Stimulated activated naive B cell treated with anti-CD40 and anti-IgM and Interleukin-4, amounts not matched to agents 10 μg/mL and 1 μg/mL and 100 μg/mL, for 72 hours (primary cell): ENCODE data around the gene FBH1.

Experiments
- ATAC-seq, 2 donors: fragments of 150-1000 bp; cut with Tn5 transposase; replicated peaks; 2 replicates each; pipeline ENCODE4 v1.10.0; 2021; ENCODE audit warnings: moderate library complexity in 1 of 2
- DNase-seq: peaks from one replicate; pipeline ENCODE4 v3.0.0; 2021
- H3K27ac Mint-ChIP-seq: one replicate; pipeline ENCODE4 v1.8.0; 2022; ENCODE audit warnings: mild to moderate bottlenecking, mixed read lengths
- H3K27me3 Mint-ChIP-seq, 2 donors: one replicate each; pipeline ENCODE4 v1.8.0; 2022; ENCODE audit warnings: mixed read lengths in 2 of 2
- H3K36me3 Mint-ChIP-seq, 2 donors: one replicate each; pipeline ENCODE4 v1.8.0; 2022; ENCODE audit warnings: mixed read lengths in 2 of 2, mild to moderate bottlenecking in 1 of 2
- H3K4me1 Mint-ChIP-seq, 2 donors: one replicate each; pipeline ENCODE4 v1.8.0; 2022; ENCODE audit warnings: mixed read lengths in 2 of 2, mild to moderate bottlenecking in 1 of 2
- H3K4me3 Mint-ChIP-seq, 2 donors: one replicate each; pipeline ENCODE4 v1.8.0; 2022; ENCODE audit warnings: mild to moderate bottlenecking in 2 of 2, mixed read lengths in 2 of 2, moderate library complexity in 1 of 2
- H3K9me3 Mint-ChIP-seq, 2 donors: one replicate each; pipeline ENCODE4 v1.8.0; 2022; ENCODE audit warnings: mixed read lengths in 2 of 2, mild to moderate bottlenecking in 1 of 2

The FBH1 gene

DNA sequence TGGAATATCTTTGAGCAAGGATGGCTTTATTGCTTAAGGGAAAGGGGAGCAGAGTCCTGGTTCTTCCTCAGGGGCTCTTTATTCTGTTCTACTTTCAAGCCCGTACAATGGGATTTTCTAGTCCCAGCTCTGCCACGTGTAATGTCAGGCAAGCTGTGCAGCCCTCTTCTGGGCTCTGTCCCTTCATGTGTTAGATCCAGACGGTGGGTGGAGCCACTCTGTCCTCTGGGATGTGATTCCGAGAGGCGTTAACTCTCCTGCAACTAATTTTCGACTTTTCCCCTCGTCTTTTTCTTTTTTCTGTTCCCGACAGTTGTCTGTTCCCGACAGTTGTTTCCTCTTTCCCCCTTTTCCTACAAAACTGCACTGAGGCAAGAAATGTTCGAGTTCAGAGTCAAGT lies 34.8 kb downstream of the FBH1 start:
- Mint-ChIP-seq H3K27ac (no peak overlapping the region), H3K36me3 (peaks cover 48 to 71% of the 10 kb centered on the region in 2 donors), H3K4me3 (no peak overlapping the region), H3K9me3 (no peaks in the 10 kb centered on the region), H3K4me1 (peaks cover 0 to 7% of the 10 kb centered on the region in 2 donors), H3K27me3 (no peaks in the 10 kb centered on the region)
- DNase-seq (no peak), ATAC-seq (no peak)

DNA sequence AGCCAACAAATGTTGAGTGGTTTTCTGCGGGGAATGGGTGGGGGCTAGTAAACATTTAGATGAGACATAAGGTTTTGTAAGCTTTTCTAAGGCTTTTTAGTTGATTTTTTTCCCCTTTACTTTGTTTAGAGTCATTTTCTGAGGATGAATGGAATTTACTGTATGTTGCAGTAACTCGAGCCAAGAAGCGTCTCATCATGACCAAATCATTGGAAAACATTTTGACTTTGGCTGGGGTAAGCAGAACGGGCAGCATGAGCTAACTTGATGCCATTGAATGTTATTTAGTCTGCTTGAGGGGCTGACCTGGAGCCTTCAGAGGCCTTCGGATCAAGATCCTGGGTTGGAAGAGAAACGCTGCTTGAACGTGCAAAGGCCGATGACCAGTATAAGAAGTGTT lies 37.3 kb downstream of the FBH1 start:
- Mint-ChIP-seq H3K9me3 (no peaks in the 10 kb centered on the region), H3K27ac (peak overlapping the region; percentile 56), H3K36me3 (peaks cover 46 to 75% of the 10 kb centered on the region in 2 donors), H3K27me3 (no peaks in the 10 kb centered on the region), H3K4me3 (no peak overlapping the region), H3K4me1 (peaks cover 0 to 3% of the 10 kb centered on the region in 2 donors)
- no peak for ATAC-seq
- no peak for DNase-seq

DNA sequence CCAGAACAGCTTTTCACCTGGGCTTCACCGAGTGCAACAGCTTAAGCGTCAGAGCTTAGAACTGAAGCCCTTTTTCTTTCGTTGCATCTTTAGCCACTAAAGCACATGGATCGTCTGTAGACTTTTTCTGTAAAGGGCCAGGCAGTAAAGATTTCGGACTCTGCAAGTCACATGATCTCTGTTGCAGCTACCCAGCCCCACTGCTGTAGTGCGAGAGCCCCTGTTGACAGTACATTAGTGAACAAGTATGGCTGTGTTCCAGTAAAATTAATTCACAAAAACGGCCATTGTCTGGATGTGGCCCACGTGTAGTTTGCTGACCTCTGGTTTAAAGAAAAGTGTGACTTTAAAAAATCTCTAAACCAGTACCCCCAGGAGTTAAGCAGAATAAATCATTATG lies 39.4 kb downstream of the FBH1 start:
- DNase-seq (no peak), ATAC-seq (no peak)
- no peaks in the 10 kb centered on the region for H3K9me3 Mint-ChIP-seq
- peaks cover 40 to 69% of the 10 kb centered on the region in 2 donors for H3K36me3 Mint-ChIP-seq
- no peaks in the 10 kb centered on the region for H3K27me3 Mint-ChIP-seq
- H3K4me3 Mint-ChIP-seq, result no peak overlapping the region
- peaks cover 0 to 3% of the 10 kb centered on the region in 2 donors for H3K4me1 Mint-ChIP-seq
- no peak overlapping the region for H3K27ac Mint-ChIP-seq

DNA sequence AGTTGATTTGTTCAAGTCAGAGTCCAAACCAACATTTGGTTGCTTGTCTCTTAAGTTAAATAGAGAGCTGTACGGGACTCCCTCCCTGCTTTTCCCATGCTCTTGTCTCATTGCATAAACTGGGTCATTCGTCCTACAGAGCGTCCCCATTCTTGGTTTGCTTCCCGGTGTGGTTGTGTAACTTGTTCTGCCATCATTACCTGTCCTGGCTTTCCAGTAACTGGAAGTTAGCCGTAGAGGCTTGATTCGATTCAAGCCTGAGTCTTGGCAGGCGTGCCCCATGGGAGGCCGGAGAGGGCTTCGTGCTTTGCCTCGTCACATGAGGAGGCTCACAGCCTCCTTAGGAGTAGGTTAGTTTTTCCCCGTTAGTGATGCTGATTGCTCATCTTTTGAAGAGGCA lies 40.2 kb downstream of the FBH1 start:
- DNase-seq, result no peak
- Mint-ChIP-seq H3K4me1 (peaks cover 0 to 3% of the 10 kb centered on the region in 2 donors), H3K27me3 (no peaks in the 10 kb centered on the region), H3K27ac (no peak overlapping the region), H3K36me3 (peaks cover 35 to 62% of the 10 kb centered on the region in 2 donors), H3K9me3 (no peaks in the 10 kb centered on the region), H3K4me3 (no peak overlapping the region)
- ATAC-seq, result no peak

DNA sequence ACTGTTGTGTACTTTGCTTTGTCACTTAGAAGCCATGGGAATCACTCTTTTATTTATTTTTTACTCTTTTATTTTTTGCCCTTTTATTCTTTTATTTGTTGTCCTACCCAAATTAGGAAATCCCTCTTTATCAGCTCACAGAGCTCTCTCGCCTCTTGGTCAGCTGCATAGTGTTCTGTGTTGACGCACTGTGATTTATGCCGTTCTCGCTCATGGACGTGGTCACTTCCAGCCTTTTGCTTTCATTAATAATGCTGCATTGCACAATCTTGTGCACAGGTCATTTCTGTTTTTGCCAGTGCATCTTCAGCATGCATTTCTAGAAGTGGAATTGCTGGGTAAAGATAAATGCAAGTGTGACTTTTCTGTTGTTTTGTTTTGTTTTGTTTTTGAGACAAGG lies 42.3 kb downstream of the FBH1 start:
- Mint-ChIP-seq H3K27me3 (no peaks in the 10 kb centered on the region), H3K4me3 (no peak overlapping the region), H3K9me3 (no peaks in the 10 kb centered on the region), H3K36me3 (peaks cover 36 to 69% of the 10 kb centered on the region in 2 donors), H3K27ac (no peak overlapping the region), H3K4me1 (peaks cover 0 to 3% of the 10 kb centered on the region in 2 donors)
- ATAC-seq (no peak), DNase-seq (no peak)

DNA sequence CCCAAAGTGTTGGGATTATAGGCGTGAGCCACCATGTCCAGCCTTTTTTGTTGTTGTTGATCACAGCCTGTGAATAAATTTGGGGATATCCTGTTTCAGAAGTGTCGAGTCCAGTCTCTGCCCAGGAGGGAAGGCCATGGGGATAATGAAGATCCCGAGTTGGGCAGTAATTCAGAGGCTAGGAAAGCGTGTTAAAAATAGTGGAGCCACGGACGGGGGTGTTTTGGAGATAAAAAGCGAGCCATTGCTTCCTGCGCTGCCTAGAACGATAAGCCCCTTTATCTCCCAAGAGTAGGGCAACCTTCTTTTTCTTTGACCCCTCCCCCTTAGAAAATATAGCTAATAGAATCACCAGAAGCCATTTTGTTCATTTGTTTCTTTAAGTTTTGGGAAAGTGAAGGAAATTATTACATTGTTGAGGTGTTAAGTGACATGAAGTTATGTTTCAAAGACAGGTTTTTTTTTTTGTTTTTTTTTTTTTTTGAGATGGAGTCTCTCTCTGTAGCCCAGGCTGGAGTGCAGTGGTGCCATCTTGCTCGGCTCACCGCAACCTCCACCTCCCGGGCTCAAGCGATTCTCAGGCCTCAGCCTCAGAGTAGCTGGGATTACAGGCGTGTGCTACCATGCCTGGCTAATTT lies 44.0 kb downstream of the FBH1 start:
- H3K36me3 Mint-ChIP-seq, result peaks cover 41 to 71% of the 10 kb centered on the region in 2 donors
- peak overlapping the region; percentile 59 for H3K27ac Mint-ChIP-seq
- no peak for ATAC-seq
- no peaks in the 10 kb centered on the region for H3K27me3 Mint-ChIP-seq
- DNase-seq, result no peak
- H3K4me1 Mint-ChIP-seq, result peaks cover 0 to under 1% of the 10 kb centered on the region in 2 donors
- no peaks in the 10 kb centered on the region for H3K9me3 Mint-ChIP-seq
- H3K4me3 Mint-ChIP-seq, result no peak overlapping the region

DNA sequence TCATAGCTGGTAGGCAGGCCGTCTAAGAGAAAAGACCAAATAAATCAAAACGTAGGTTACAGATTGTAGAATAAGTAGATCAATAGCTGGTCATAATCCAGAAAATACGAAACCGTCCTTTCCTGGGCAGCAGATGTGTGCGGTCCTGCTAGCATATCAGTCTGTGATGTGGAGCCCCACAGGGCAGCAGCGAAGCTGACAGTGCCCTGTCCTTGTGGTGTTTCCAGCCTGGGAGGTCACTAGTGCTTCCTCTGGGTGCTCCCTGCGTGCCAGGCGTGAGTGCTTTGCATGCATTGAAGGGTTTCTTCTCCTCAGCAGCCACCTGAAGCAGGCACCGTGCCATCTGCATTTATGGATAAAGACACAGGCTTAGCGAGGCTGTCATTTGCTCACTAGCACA lies 45.6 kb downstream of the FBH1 start:
- DNase-seq (no peak), ATAC-seq (no peak)
- H3K36me3 Mint-ChIP-seq, result peaks cover 36 to 61% of the 10 kb centered on the region in 2 donors
- no peak overlapping the region for H3K4me3 Mint-ChIP-seq
- no peak overlapping the region for H3K27ac Mint-ChIP-seq
- H3K4me1 Mint-ChIP-seq, result no peaks in the 10 kb centered on the region
- no peaks in the 10 kb centered on the region for H3K27me3 Mint-ChIP-seq
- no peaks in the 10 kb centered on the region for H3K9me3 Mint-ChIP-seq

DNA sequence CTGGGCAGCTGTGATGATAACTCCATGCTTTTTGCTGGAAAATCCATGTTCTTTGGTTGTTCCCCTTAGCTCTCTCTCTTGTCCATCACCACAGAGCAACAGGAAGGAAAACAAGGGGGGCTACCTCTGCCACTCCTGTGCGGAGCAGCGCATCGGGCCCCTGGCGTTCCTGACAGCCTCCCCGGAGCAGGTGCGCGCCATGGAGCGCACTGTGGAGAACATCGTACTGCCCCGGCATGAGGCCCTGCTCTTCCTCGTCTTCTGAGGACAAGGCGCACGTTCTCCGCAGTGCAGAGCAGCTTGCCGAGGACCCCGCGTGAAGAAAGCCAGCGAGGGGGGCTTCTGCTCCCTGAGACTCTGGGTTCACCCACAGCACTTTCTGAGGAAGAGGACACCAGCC lies 47.0 kb downstream of the FBH1 start:
- DNase-seq (no peak), ATAC-seq (no peak)
- H3K27me3 Mint-ChIP-seq, result no peaks in the 10 kb centered on the region
- H3K4me3 Mint-ChIP-seq, result no peak overlapping the region
- no peaks in the 10 kb centered on the region for H3K4me1 Mint-ChIP-seq
- H3K36me3 Mint-ChIP-seq, result peaks cover 33 to 49% of the 10 kb centered on the region in 2 donors
- no peak overlapping the region for H3K27ac Mint-ChIP-seq
- H3K9me3 Mint-ChIP-seq, result no peaks in the 10 kb centered on the region

DNA sequence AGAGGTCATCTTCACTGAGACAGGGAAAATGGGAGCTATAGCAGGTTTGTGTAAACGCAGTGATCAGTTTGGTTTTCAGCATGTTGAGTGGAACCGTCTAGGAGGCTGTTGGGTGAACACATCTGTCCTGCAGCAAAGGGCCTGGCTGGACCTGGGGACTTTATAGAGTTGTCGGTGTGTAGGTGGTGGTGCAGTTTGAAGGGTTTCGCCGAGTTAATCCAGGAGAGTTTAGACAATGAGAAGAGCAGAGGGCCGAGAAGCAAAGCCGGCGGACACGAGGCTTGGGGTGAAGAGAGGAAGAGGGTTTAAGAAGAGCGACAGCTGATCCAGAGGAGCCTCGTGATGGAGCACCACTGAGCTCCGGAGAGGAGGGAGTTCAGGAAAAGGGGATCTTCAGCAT lies 48.2 kb downstream of the FBH1 start:
- Mint-ChIP-seq H3K9me3 (no peaks in the 10 kb centered on the region), H3K4me1 (no peaks in the 10 kb centered on the region), H3K4me3 (no peak overlapping the region), H3K27ac (peak overlapping the region; percentile 6), H3K27me3 (no peaks in the 10 kb centered on the region), H3K36me3 (peaks cover 25 to 39% of the 10 kb centered on the region in 2 donors)
- ATAC-seq (no peak), DNase-seq (no peak)

DNA sequence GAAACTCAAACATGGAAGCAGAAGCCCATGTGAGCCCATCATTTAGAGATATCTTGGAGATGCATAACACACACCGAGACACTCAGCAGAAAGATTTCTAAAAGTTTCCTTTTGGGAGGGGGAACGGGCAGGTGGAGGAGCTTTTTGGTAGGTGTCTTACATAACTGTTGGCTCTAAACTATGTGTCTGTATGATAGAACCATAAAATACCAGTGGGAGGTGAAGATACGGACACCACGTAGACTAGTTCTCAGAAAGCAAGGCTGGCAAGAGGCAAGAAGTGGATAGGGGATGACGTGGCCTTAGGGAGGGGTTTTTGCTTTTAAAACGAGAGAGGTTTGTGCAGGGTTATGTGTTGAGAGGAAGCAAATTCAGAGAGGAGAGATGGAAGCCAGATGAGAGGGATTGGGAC lies 50.8 kb downstream of the FBH1 start:
- Mint-ChIP-seq H3K27me3 (no peaks in the 10 kb centered on the region), H3K27ac (no peak overlapping the region), H3K36me3 (peaks cover 20 to 28% of the 10 kb centered on the region in 2 donors), H3K4me1 (peaks cover 2 to 8% of the 10 kb centered on the region in 2 donors), H3K9me3 (no peaks in the 10 kb centered on the region), H3K4me3 (no peak overlapping the region)
- ATAC-seq, result no peak
- no peak for DNase-seq

DNA sequence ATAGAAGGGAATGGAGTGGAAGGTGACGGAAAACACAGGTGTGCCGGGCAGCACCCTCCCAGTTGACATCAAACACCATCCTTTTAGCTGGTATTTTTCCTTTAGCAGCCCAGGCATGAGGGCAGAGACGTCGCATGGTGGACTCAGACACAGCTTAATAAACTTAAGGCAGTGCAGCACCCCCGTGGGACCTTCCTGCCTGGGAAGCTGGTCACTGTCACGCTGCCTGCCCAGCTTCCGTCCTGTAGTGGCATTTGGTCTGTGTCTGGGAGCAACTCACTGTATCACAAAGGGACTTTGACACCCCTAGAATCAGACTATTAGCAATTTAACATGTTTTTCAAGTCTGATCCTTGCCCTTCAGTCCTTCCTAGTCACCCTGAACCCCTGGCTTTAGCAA lies 51.5 kb downstream of the FBH1 start:
- Mint-ChIP-seq H3K4me1 (peaks cover 6 to 13% of the 10 kb centered on the region in 2 donors), H3K4me3 (no peak overlapping the region), H3K36me3 (peaks cover 16 to 23% of the 10 kb centered on the region in 2 donors), H3K27ac (no peak overlapping the region), H3K9me3 (no peaks in the 10 kb centered on the region), H3K27me3 (no peaks in the 10 kb centered on the region)
- ATAC-seq (no peak), DNase-seq (no peak)

DNA sequence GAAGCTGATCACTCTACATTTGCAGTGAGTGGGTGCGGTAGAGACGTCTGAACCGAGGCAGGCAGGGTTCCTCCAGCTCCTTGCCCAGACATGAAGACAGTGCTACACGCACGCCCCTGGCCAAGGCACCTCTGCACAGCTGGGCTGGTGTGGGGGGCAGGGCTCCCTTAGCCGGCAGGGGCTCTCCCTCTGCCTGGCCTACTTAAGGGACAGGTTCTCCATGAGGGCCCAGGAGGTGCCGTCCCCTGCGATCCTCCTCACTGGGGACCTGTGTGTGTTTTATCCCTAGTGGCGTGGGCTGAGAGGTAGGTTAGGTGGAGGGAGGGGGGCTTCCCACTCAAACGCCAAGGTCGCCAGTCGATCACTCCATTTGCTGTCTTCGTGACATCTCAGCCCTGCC lies 52.0 kb downstream of the FBH1 start:
- Mint-ChIP-seq H3K4me3 (no peak overlapping the region), H3K27me3 (no peaks in the 10 kb centered on the region), H3K27ac (no peak overlapping the region), H3K36me3 (peaks cover 13 to 19% of the 10 kb centered on the region in 2 donors), H3K4me1 (peaks cover 6 to 13% of the 10 kb centered on the region in 2 donors), H3K9me3 (no peaks in the 10 kb centered on the region)
- no peak for ATAC-seq
- DNase-seq, result no peak

DNA sequence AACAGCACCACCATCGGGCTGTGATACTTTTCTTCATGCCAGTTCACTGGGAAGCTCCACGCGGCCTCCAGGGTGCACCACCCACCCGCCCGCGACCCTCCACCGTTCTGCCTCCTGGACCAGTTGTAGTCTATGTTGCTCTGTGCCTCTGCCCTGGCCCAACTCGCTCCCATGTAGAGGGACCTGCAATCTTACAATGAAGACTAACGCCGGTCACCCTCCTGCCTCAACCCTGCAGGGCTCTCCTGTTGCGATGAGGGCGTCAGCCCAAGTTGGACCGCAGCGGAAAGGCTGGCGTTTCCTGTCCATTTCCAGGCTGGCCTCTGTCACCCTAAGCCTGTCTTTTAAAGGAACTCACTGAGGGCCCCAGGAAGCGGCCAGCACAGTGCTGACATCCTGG lies 52.4 kb downstream of the FBH1 start:
- Mint-ChIP-seq H3K27ac (no peak overlapping the region), H3K4me3 (no peak overlapping the region), H3K27me3 (no peaks in the 10 kb centered on the region), H3K4me1 (peaks cover 6 to 13% of the 10 kb centered on the region in 2 donors), H3K36me3 (peaks cover 11 to 15% of the 10 kb centered on the region in 2 donors), H3K9me3 (no peaks in the 10 kb centered on the region)
- ATAC-seq (no peak), DNase-seq (no peak)

DNA sequence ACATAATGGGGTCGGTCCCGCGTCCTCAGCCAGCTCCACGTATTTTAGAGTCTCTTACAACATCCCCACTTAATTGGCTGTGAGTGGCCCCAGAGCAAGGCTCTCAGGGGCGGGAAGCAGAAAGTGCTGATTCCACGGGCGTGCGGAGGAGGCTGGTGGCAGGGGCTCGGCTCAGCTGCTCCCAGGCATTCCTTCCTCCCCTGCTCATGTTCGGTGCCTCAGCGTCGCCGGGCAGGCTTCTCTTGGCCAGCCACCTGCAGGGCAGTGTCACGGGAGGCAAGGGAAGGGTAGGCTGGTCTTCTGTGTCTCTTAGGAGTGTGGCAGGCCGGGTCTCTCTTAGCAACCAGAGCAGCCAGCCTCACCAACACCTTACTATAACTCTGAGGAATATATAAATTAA lies 53.5 kb downstream of the FBH1 start:
- Mint-ChIP-seq H3K9me3 (no peaks in the 10 kb centered on the region), H3K27me3 (no peaks in the 10 kb centered on the region), H3K4me3 (no peak overlapping the region), H3K4me1 (peaks cover 6 to 13% of the 10 kb centered on the region in 2 donors), H3K27ac (no peak overlapping the region), H3K36me3 (peaks cover 2 to 5% of the 10 kb centered on the region in 2 donors)
- DNase-seq (no peak), ATAC-seq (no peak)

DNA sequence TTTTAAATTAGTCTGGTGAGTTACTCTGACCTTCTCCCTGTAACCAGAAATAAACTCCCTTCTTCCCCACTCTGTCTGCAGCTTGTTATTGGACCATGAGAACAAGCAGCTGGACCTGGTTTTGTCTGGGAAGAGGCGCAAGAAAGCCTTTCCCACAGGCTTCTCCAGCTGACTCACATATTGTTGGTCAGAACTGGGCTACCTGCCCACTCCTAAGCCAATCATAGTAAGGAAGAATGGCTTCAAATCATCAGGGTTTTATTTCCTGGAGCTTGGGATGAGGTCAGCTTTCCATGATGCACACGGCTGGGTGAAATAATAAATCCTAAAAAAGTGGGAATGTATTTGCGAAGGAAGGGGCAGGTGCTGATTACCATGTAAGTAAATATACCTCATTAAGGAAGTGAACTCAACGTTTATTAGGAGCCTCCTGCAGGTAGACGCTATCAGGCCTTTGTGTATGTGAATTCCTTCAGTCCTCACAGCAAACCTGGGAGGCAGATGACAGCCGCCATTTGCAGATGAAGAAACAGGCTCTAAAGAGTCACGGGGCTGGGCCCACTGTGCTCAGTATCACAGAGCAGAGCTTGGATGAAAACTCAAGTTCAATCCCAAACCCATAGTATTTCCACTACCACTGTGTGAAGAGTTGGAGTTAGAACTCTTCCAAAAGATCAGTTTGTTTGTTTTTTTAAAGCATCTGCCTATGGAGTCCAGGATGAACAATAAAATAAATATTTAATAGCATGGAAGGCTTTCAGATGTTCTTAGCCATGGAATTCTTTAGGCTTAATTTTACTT lies 54.5 kb downstream of the FBH1 start:
- Mint-ChIP-seq H3K27me3 (no peaks in the 10 kb centered on the region), H3K9me3 (no peaks in the 10 kb centered on the region), H3K4me3 (no peak overlapping the region), H3K36me3 (peaks cover 3% of the 10 kb centered on the region in 2 donors), H3K4me1 (peaks cover 9 to 13% of the 10 kb centered on the region in 2 donors), H3K27ac (no peak overlapping the region)
- ATAC-seq (no peak), DNase-seq (no peak)
